K562 (cell line): ENCODE data around the gene USB1.

Experiments
- CHCHD3 ChIP-seq: fragments of 250-450 bp; sonication (Bioruptor Pico); IDR thresholded peaks from 2 replicates; pipeline ENCODE4 v2.1.2; 2022; ENCODE audit warnings: mild to moderate bottlenecking
- GTF2A2 ChIP-seq: IDR thresholded peaks from 2 replicates; pipeline ENCODE4 v1.6.1; 2016; ENCODE audit warnings: mild to moderate bottlenecking, missing genetic modification characterization, missing compliant biosample characterization
- HDAC2 ChIP-seq: fragments of 450-650 bp; IDR thresholded peaks from 2 replicates; pipeline ENCODE4 v1.6.1; 2016; ENCODE audit warnings: mild to moderate bottlenecking
- ILK ChIP-seq: fragments of 450-650 bp; IDR thresholded peaks from 2 replicates; pipeline ENCODE4 v1.6.1; 2016; ENCODE audit warnings: missing genetic modification characterization, low read depth, mild to moderate bottlenecking, missing compliant biosample characterization, moderate library complexity, borderline replicate concordance
- NFIC ChIP-seq: fragments of 450-650 bp; IDR thresholded peaks from 2 replicates; pipeline ENCODE4 v1.6.1; 2017; ENCODE audit warnings: mild to moderate bottlenecking, inconsistent platforms
- POLR2A ChIP-seq: fragments of 450-650 bp; conservative IDR thresholded peaks from 2 replicates; pipeline ENCODE4 v1.6.1; 2016
- POLR2AphosphoS2 ChIP-seq: IDR thresholded peaks from 2 replicates; pipeline ENCODE4 v1.6.1; 2012; ENCODE audit warnings: low read length, improper control_type of control experiment
- SMARCE1 ChIP-seq: fragments of 450-650 bp; IDR thresholded peaks from 2 replicates; pipeline ENCODE4 v1.7.1; 2016; ENCODE audit warnings: mild to moderate bottlenecking
- ZNF133 ChIP-seq: fragments of 250-450 bp; sonication (Bioruptor Pico); IDR thresholded peaks from 2 replicates; pipeline ENCODE4 v1.4.0; 2020; ENCODE audit warnings: mild to moderate bottlenecking
- TF ChIP-seq, protein P1 (sequence below), 3 experiments: IDR thresholded peaks in 2 of 3; conservative IDR thresholded peaks in 1 of 3; 2 replicates each; pipeline ENCODE4 v1.5.1; 2011 to 2012; ENCODE audit warnings: low read length in 3 of 3, mild to moderate bottlenecking in 3 of 3, control low read depth in 2 of 3, improper control_type of control experiment in 1 of 3, inconsistent platforms in 1 of 3, low read depth in 1 of 3, mixed read lengths in 1 of 3, moderate library complexity in 1 of 3; ENCODE audit not compliant: insufficient read depth in 2 of 3
- TF ChIP-seq, protein P2 (sequence below): sonication (generic); formaldehyde crosslinking; IDR thresholded peaks from 2 replicates; pipeline ENCODE4 v1.8.1; 2022; ENCODE audit warnings: missing genetic modification reagents
- TF ChIP-seq, protein P3 (sequence below), 3 experiments: fragments of 200-800 bp in 1 of 3; sonication (Bioruptor generic) in 1 of 3; sonication (generic) in 1 of 3; formaldehyde crosslinking in 1 of 3; IDR thresholded peaks; 2 replicates each; pipeline versions ENCODE4 v1.6.1 to v1.8.0; 2016 to 2022; ENCODE audit warnings: mild to moderate bottlenecking in 2 of 3, missing compliant biosample characterization in 2 of 3, missing genetic modification characterization in 2 of 3, missing genetic modification reagents in 1 of 3
- TF ChIP-seq, protein P4 (sequence below): sonication (generic); formaldehyde crosslinking; IDR thresholded peaks from 2 replicates; pipeline ENCODE4 v1.9.0; 2022; ENCODE audit warnings: mild to moderate bottlenecking, missing genetic modification reagents

DNA sequence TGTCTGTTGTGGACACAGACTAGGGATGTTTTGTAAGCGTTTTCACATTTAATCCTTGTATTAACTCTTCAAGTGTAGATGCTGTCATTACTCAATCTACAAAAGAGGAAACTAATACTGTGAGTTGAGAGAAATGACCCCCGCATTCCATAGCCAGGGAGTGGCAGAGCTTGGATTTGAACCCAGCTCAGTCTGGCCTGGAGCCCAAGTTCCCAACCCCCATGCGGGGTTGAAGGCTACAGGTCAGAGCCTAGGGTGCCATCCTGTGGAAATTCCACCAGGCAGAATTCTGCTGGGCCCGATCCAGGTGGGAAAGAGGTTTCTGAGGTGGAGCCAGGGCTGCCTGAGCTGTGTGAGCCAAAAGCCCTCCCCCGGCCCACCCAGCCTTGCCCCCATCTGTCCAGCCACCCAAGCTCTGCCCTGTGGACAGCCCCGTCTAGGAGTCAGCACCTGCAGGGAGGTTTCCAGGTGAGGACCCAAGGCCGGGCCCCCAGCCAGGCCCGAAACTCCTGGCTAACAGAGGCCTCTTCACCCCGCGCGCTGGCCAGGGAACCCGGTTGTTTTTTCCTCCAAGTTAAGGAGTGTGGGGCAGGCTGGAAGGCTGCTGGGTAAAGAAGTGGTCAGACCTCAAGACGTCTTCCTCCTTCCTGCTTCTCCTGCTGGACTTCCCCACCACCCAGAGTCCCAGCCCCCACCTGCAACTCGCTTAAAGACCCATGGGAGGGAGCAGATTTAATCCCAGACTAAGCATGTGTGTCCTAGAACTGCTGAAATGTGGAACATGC, 30.0 kb downstream of the USB1 start:
- TF ChIP-seq POLR2A (no peak), ZNF133 (CRISPR knock-in tag) (no peak), HDAC2 (no peak), CHCHD3 (CRISPR knock-in tag) (no peak), NFIC (no peak), GTF2A2 (tag) (no peak), ILK (no peak), SMARCE1 (no peak), POLR2AphosphoS2 (no peak)
- TF ChIP-seq, protein P1, sequence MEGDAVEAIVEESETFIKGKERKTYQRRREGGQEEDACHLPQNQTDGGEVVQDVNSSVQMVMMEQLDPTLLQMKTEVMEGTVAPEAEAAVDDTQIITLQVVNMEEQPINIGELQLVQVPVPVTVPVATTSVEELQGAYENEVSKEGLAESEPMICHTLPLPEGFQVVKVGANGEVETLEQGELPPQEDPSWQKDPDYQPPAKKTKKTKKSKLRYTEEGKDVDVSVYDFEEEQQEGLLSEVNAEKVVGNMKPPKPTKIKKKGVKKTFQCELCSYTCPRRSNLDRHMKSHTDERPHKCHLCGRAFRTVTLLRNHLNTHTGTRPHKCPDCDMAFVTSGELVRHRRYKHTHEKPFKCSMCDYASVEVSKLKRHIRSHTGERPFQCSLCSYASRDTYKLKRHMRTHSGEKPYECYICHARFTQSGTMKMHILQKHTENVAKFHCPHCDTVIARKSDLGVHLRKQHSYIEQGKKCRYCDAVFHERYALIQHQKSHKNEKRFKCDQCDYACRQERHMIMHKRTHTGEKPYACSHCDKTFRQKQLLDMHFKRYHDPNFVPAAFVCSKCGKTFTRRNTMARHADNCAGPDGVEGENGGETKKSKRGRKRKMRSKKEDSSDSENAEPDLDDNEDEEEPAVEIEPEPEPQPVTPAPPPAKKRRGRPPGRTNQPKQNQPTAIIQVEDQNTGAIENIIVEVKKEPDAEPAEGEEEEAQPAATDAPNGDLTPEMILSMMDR (IDR thresholded peaks at IDR 0.05 in 2 of 3, conservative IDR thresholded peaks at IDR 0.05 in 1 of 3; ENCODE audit: insufficient read depth in 2 of 3, low read depth in 1 of 3, low read length in 3 of 3): no peak
- TF ChIP-seq, protein P2, sequence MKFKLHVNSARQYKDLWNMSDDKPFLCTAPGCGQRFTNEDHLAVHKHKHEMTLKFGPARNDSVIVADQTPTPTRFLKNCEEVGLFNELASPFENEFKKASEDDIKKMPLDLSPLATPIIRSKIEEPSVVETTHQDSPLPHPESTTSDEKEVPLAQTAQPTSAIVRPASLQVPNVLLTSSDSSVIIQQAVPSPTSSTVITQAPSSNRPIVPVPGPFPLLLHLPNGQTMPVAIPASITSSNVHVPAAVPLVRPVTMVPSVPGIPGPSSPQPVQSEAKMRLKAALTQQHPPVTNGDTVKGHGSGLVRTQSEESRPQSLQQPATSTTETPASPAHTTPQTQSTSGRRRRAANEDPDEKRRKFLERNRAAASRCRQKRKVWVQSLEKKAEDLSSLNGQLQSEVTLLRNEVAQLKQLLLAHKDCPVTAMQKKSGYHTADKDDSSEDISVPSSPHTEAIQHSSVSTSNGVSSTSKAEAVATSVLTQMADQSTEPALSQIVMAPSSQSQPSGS: no peak
- TF ChIP-seq, protein P3, sequence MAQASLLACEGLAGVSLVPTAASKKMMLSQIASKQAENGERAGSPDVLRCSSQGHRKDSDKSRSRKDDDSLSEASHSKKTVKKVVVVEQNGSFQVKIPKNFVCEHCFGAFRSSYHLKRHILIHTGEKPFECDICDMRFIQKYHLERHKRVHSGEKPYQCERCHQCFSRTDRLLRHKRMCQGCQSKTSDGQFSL (CRISPR knock-in tag; IDR thresholded peaks at IDR 0.05): no peak
- TF ChIP-seq, protein P3 (tag; IDR thresholded peaks at IDR 0.05): no peak
- TF ChIP-seq, protein P4, sequence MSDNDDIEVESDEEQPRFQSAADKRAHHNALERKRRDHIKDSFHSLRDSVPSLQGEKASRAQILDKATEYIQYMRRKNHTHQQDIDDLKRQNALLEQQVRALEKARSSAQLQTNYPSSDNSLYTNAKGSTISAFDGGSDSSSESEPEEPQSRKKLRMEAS: no peak
